BLaER1 treated with 17β-estradiol and CSF1 and Interleukin-3, amounts not matched to agents 10 nM and 100 nM (cell line): ENCODE data around the gene RAB11A.

ENCODE experiments used
- H3K27ac ChIP-seq, 11 experiments: shearing (Covaris generic); formaldehyde crosslinking; 2 replicates each; pipeline ENCODE4 v1.8.1; 2022
- H3K27me3 ChIP-seq, 11 experiments: shearing (Covaris generic); formaldehyde crosslinking; 2 replicates each; pipeline ENCODE4 v1.8.1; 2022
- H3K36me3 ChIP-seq, 11 experiments: shearing (Covaris generic); formaldehyde crosslinking; 2 replicates each; pipeline ENCODE4 v1.8.1; 2022
- H3K4me1 ChIP-seq, 10 experiments: shearing (Covaris generic); formaldehyde crosslinking; 2 replicates each; pipeline ENCODE4 v1.8.1; 2022
- H3K4me2 ChIP-seq, 11 experiments: shearing (Covaris generic); formaldehyde crosslinking; 2 replicates each; pipeline ENCODE4 v1.8.1; 2022
- H3K4me3 ChIP-seq, 10 experiments: shearing (Covaris generic); formaldehyde crosslinking; 2 replicates each; pipeline ENCODE4 v1.8.1; 2022
- H3K9ac ChIP-seq, 11 experiments: shearing (Covaris generic); formaldehyde crosslinking; 2 replicates each; pipeline ENCODE4 v1.8.1; 2022
- H3K9me3 ChIP-seq, 11 experiments: shearing (Covaris generic); formaldehyde crosslinking; replicated peaks in 1 of 11; 2 replicates each; pipeline ENCODE4 v1.8.1; 2022
- H4K20me1 ChIP-seq, 11 experiments: shearing (Covaris generic); formaldehyde crosslinking; 2 replicates each; pipeline ENCODE4 v1.8.1; 2022
- Cebpa-rat ChIP-seq, 11 experiments: shearing (Covaris generic); IDR thresholded peaks; 2 replicates each; pipeline ENCODE4 v1.8.1; 2022

Gene RAB11A

GRCh38 chr15:65906396-65906795 is 37.1 kb downstream of the RAB11A start:
- no peak overlapping the region for H3K4me2 ChIP-seq
- H3K4me1 ChIP-seq, result peaks cover 15 to 20% (median 16%) of the 10 kb centered on the region in 10 experiments; a peak in 19 of 20 replicates
- no peak overlapping the region for H3K27ac ChIP-seq
- TF ChIP-seq Cebpa-rat (IDR thresholded peaks at IDR 0.05), result no peak
- H3K9me3 ChIP-seq, result no peaks in the 10 kb centered on the region
- no peak overlapping the region for H3K4me3 ChIP-seq
- H4K20me1 ChIP-seq, result peaks cover 0 to 37% (median 7%) of the 10 kb centered on the region in 11 experiments; a peak in 4 of 22 replicates
- no peak overlapping the region for H3K9ac ChIP-seq
- H3K27me3 ChIP-seq, result no peaks in the 10 kb centered on the region
- H3K36me3 ChIP-seq, result peaks cover 15 to 86% (median 54%) of the 10 kb centered on the region in 11 experiments

- no peak overlapping the region for H3K4me2 ChIP-seq
- H3K9me3 ChIP-seq, result no peaks in the 10 kb centered on the region
- no peak overlapping the region for H3K27ac ChIP-seq
- no peak overlapping the region for H3K4me3 ChIP-seq
- H3K9ac ChIP-seq, result no peak overlapping the region
- no peaks in the 10 kb centered on the region for H3K27me3 ChIP-seq
- H3K36me3 ChIP-seq, result peaks cover 15 to 97% (median 50%) of the 10 kb centered on the region in 11 experiments
- TF ChIP-seq Cebpa-rat (IDR thresholded peaks at IDR 0.05), result no peak
- H3K4me1 ChIP-seq, result peaks cover 4 to 8% (median 6%) of the 10 kb centered on the region in 10 experiments; a peak in 18 of 20 replicates
- H4K20me1 ChIP-seq, result peaks cover 0 to 37% (median 14%) of the 10 kb centered on the region in 11 experiments; a peak in 9 of 22 replicates
These were observed 38.4 kb downstream of the RAB11A start for GRCh38 chr15:65907661-65908060.

GRCh38 chr15:65908876-65909275 is 39.6 kb downstream of the RAB11A start:
- H3K4me2 ChIP-seq, result no peak overlapping the region
- peaks cover 15 to 97% (median 47%) of the 10 kb centered on the region in 11 experiments for H3K36me3 ChIP-seq
- no peaks in the 10 kb centered on the region for H3K4me1 ChIP-seq
- H3K27me3 ChIP-seq, result no peaks in the 10 kb centered on the region
- no peak overlapping the region for H3K4me3 ChIP-seq
- no peak for TF ChIP-seq Cebpa-rat (IDR thresholded peaks at IDR 0.05)
- no peaks in the 10 kb centered on the region for H3K9me3 ChIP-seq
- H3K9ac ChIP-seq, result no peak overlapping the region
- peaks cover 0 to 42% (median 17%) of the 10 kb centered on the region in 11 experiments; a peak in 11 of 22 replicates for H4K20me1 ChIP-seq
- no peak overlapping the region for H3K27ac ChIP-seq

- Histone ChIP-seq H3K27ac (no peak overlapping the region), H3K4me1 (peaks cover 0 to under 1% (median 0%) of the 10 kb centered on the region in 10 experiments; a peak in 1 of 20 replicates), H3K9me3 (no peaks in the 10 kb centered on the region), H3K9ac (no peak overlapping the region), H3K36me3 (peaks cover 8 to 89% (median 38%) of the 10 kb centered on the region in 11 experiments; a peak in 21 of 22 replicates), H3K27me3 (no peaks in the 10 kb centered on the region), H3K4me2 (no peak overlapping the region), H4K20me1 (peaks cover 0 to 50% (median 22%) of the 10 kb centered on the region in 11 experiments; a peak in 15 of 22 replicates), H3K4me3 (no peak overlapping the region)
- no peak for TF ChIP-seq Cebpa-rat (IDR thresholded peaks at IDR 0.05)
These were observed 40.5 kb downstream of the RAB11A start for GRCh38 chr15:65909831-65910230.

GRCh38 chr15:65910341-65910740 is 41.0 kb downstream of the RAB11A start:
- Histone ChIP-seq H3K4me3 (no peak overlapping the region), H3K27me3 (no peaks in the 10 kb centered on the region; a peak in 1 of 22 replicates), H4K20me1 (peaks cover 2 to 55% (median 27%) of the 10 kb centered on the region in 11 experiments; a peak in 17 of 22 replicates), H3K4me1 (peaks cover 0 to 5% (median 2%) of the 10 kb centered on the region in 10 experiments; a peak in 12 of 20 replicates), H3K4me2 (no peak overlapping the region), H3K27ac (no peak overlapping the region), H3K9me3 (no peaks in the 10 kb centered on the region), H3K36me3 (peaks cover 3 to 84% (median 32%) of the 10 kb centered on the region in 11 experiments; a peak in 21 of 22 replicates), H3K9ac (no peak overlapping the region)
- TF ChIP-seq Cebpa-rat (IDR thresholded peaks at IDR 0.05), result no peak

GRCh38 chr15:65912235-65912634 is 42.9 kb downstream of the RAB11A start:
- no peak overlapping the region for H3K9ac ChIP-seq
- H3K27ac ChIP-seq, result no peak overlapping the region
- peaks cover 8 to 24% (median 21%) of the 10 kb centered on the region in 10 experiments; a peak in 19 of 20 replicates for H3K4me1 ChIP-seq
- no peak overlapping the region for H3K4me3 ChIP-seq
- peaks cover 0 to 65% (median 13%) of the 10 kb centered on the region in 11 experiments; a peak in 14 of 22 replicates for H3K36me3 ChIP-seq
- peaks cover 21 to 68% (median 43%) of the 10 kb centered on the region in 11 experiments; a peak in 20 of 22 replicates for H4K20me1 ChIP-seq
- peaks cover 0 to 9% (median 4%) of the 10 kb centered on the region in 11 experiments; a peak in 4 of 22 replicates for H3K27me3 ChIP-seq
- H3K9me3 ChIP-seq, result no peaks in the 10 kb centered on the region
- no peak for TF ChIP-seq Cebpa-rat (IDR thresholded peaks at IDR 0.05)
- H3K4me2 ChIP-seq, result no peak overlapping the region

GRCh38 chr15:65913631-65914199 is 44.4 kb downstream of the RAB11A start:
- Histone ChIP-seq H3K27me3 (peaks cover 0 to 9% (median 4%) of the 10 kb centered on the region in 11 experiments; a peak in 4 of 22 replicates), H3K4me2 (no peak overlapping the region), H4K20me1 (peaks cover 23 to 79% (median 54%) of the 10 kb centered on the region in 11 experiments; a peak in 20 of 22 replicates), H3K36me3 (peaks cover 0 to 60% (median 4%) of the 10 kb centered on the region in 11 experiments; a peak in 8 of 22 replicates), H3K9me3 (no peaks in the 10 kb centered on the region), H3K4me1 (peaks cover 8 to 39% (median 36%) of the 10 kb centered on the region in 10 experiments; a peak in 19 of 20 replicates), H3K27ac (no peak overlapping the region), H3K4me3 (no peak overlapping the region), H3K9ac (no peak overlapping the region)
- TF ChIP-seq Cebpa-rat (IDR thresholded peaks at IDR 0.05), result no peak

- Histone ChIP-seq H3K36me3 (peaks cover 0 to 57% (median 4%) of the 10 kb centered on the region in 11 experiments; a peak in 8 of 22 replicates), H3K4me2 (no peak overlapping the region), H3K27me3 (peaks cover 0 to 9% (median 4%) of the 10 kb centered on the region in 11 experiments; a peak in 4 of 22 replicates), H4K20me1 (peaks cover 23 to 79% (median 54%) of the 10 kb centered on the region in 11 experiments; a peak in 20 of 22 replicates), H3K4me3 (no peak overlapping the region), H3K27ac (no peak overlapping the region), H3K9ac (no peak overlapping the region), H3K4me1 (peaks cover 8 to 44% (median 39%) of the 10 kb centered on the region in 10 experiments; a peak in 19 of 20 replicates), H3K9me3 (no peaks in the 10 kb centered on the region)
- TF ChIP-seq Cebpa-rat (IDR thresholded peaks at IDR 0.05), result no peak
These were observed 45.1 kb downstream of the RAB11A start for GRCh38 chr15:65914386-65914785.
